Measurements from ENCODE around the gene EPOP. TPM values are rescaled to one million over a fixed set of nuclear protein-coding genes. Genes with fewer than 3 reads are reported as not detected.

EPOP gene
- total and polyA plus RNA-seq, 2 of the 8 experiments (the other 6 are each of a cell fraction or from before 2014, with no cell fraction given) = 1.5 to 3.3 TPM

DNA sequence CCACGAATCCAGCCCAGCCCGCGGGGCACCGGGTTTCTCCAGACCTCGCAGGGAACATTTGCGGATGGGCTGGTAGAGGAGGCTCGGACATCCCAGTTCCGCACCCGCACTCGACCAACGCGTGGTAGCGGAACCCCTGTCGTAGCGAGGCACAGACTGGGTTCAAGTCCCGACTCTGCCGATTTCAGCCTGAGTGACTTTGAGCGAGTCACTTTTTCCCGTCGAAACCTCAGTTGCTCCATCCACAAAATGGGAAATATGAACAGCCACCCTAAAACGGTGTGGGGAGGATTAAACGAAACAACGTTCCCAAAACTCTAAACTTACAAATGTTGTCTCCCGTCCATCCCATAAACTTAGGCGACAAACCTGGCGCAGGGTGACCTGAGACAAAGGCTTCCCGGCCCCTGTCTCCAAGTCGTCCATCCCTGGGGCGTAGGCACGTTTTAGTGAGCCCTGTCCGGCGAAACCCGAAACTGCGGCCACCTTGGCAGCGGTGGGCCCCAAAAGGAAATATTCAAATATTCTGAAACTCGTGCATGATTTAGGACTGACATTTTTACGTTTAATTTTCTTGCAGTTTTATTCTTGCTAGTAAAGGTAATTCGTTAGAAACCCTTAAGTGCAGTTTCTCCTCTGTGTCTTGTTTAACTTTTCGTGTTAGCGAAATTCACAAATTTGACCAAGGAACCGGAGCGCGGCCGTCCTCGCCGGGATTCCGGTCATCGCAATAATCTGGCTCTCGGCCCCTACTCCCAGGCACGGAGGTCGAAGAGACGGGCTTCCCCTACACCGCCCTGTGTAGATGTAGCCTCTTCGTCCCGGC lies 28.4 kb upstream of the EPOP start:
- Histone ChIP-seq H3K23me2 (ENCODE audit: low read depth, low read length) (peaks cover 28% of the 10 kb centered on the region), H3K9me3 (ENCODE audit: insufficient read depth in 2 of 2, low read depth in 1 of 2, low read length in 1 of 2) (no peaks in the 10 kb centered on the region), H3K14ac (ENCODE audit: insufficient read length) (no peak overlapping the region), H3K4me1 (replicated peaks in 1 of 4; ENCODE audit: control insufficient read depth in 3 of 4, insufficient read depth in 4 of 4, low read length in 3 of 4) (peaks cover 15 to 44% (median 32%) of the 10 kb centered on the region in 4 experiments), H3K4ac (replicated peaks; ENCODE audit: insufficient read length, low read depth, low read length) (no peak overlapping the region), H3K23ac (ENCODE audit: insufficient read length) (no peak overlapping the region), H2AFZ (ENCODE audit: low read length) (no peak overlapping the region), H2BK12ac (ENCODE audit: low read depth, low read length) (peak overlapping the region; percentile 53), H3K36me3 (ENCODE audit: control insufficient read depth in 2 of 4, insufficient read depth in 4 of 4, low read length in 3 of 4) (no peaks in the 10 kb centered on the region), H2BK5ac (ENCODE audit: low read depth, low read length) (0 out of 2 replicates have a peak overlapping the region, but pooled peaks have one; percentile 2), H3K4me2 (ENCODE audit: insufficient read depth in 1 of 2, low read depth in 2 of 2, low read length in 2 of 2) (peak overlapping the region; percentile 81 to 92), H3K79me1 (ENCODE audit: low read depth, low read length) (no peaks in the 10 kb centered on the region), H4K91ac (replicated peaks; ENCODE audit: insufficient read length, low read length) (no peak overlapping the region), H4K20me1 (replicated peaks in 1 of 2; ENCODE audit: control insufficient read depth in 1 of 2, insufficient read depth in 2 of 2, low read length in 2 of 2) (peaks cover 5 to 18% of the 10 kb centered on the region in 2 experiments), H3K9ac (replicated peaks in 1 of 4; ENCODE audit: extremely low read depth in 1 of 4, low read depth in 3 of 4, low read length in 3 of 4) (no peak overlapping the region), H3K27me3 (replicated peaks in 1 of 4; ENCODE audit: control insufficient read depth in 3 of 4, extremely low read depth in 1 of 4, insufficient read depth in 3 of 4, low read length in 3 of 4) (peaks cover 31 to 84% (median 75%) of the 10 kb centered on the region in 4 experiments), H3K4me3 (ENCODE audit: extremely low read depth in 1 of 4, insufficient read depth in 2 of 4, low read depth in 3 of 4, low read length in 4 of 4) (peak overlapping the region; percentile 26 to 76 (median 36); a peak in 7 of 8 replicates), H2BK15ac (ENCODE audit: low read length) (0 out of 2 replicates have a peak overlapping the region, but pooled peaks have one; percentile 4), H3K27ac (ENCODE audit: low read depth, low read length) (no peak overlapping the region), H3K79me2 (ENCODE audit: control insufficient read depth in 1 of 2, insufficient read depth in 2 of 2, low read length in 2 of 2) (no peaks in the 10 kb centered on the region), H3K56ac (replicated peaks; ENCODE audit: insufficient read length, low read depth, low read length) (no peak overlapping the region), H3K18ac (ENCODE audit: extremely low read depth, low read length) (peak overlapping the region; percentile 78), H2BK120ac (replicated peaks; ENCODE audit: low read depth, low read length) (no peak overlapping the region), H2BK20ac (ENCODE audit: low read length) (peak overlapping the region; percentile 43; the same call in 1 of the 2 replicates), H4K5ac (ENCODE audit: insufficient read length, low read depth, low read length) (no peak overlapping the region), H4K8ac (ENCODE audit: extremely low read depth, insufficient read depth, low read length) (peak overlapping the region; percentile 42), H2AK5ac (ENCODE audit: low read depth, low read length) (peak overlapping the region; percentile 75)
- no peak for FAIRE-seq
- POLR2A ChIA-PET (ENCODE audit: partially characterized antibody) = interaction anchor here (0.6 to 4.5 kb wide), 4 partner anchors 12 to 105 kb away, joined by 3 to 38 read pairs (median 6); no protein-coding TSS in a partner anchor
- CTCF ChIA-PET (ENCODE audit: partially characterized antibody) = interaction anchor here (0.6 to 1.5 kb wide), 4 partner anchors 11 to 230 kb away, joined by 3 to 5 read pairs (median 4); no protein-coding TSS in a partner anchor
- WGBS, 2 experiments (ENCODE audit: extremely low coverage in 1 of 2, insufficient coverage in 1 of 2, insufficient read length in 1 of 2, insufficient replicate concordance in 2 of 2, low coverage in 1 of 2, low lambda C conversion rate in 2 of 2, missing lambda C conversion rate in 1 of 2) = 6% methylated on average over 55 of the region's 55 CpGs; no CpG with 5 or more reads in 1 of the 2 experiments
- no peak for DNase-seq (ENCODE audit: low read depth in 1 of 2, low spot score in 2 of 2)
- no peak for TF ChIP-seq BRCA1 (IDR thresholded peaks at IDR 0.05; ENCODE audit: low read depth, low read length)
- peak; percentile 87 for TF ChIP-seq SUZ12 (IDR thresholded peaks at IDR 0.05; ENCODE audit: low read length)
- no peak for TF ChIP-seq KDM4A (IDR thresholded peaks at IDR 0.05; ENCODE audit: low read depth, low read length, severe bottlenecking)
- TF ChIP-seq CBX8 (IDR thresholded peaks at IDR 0.05; ENCODE audit: borderline replicate concordance, low read depth, low read length) = peak; percentile 30; the same call in 1 of the 2 replicates
- TF ChIP-seq NRF1 (IDR thresholded peaks at IDR 0.05; ENCODE audit: low read depth, low read length) = no peak
- no peak for TF ChIP-seq SIN3A (conservative IDR thresholded peaks at IDR 0.05 in 1 of 2, IDR thresholded peaks at IDR 0.05 in 1 of 2; ENCODE audit: low read depth in 1 of 2, low read length in 2 of 2)
- peak; percentile 72 for TF ChIP-seq EZH2 (IDR thresholded peaks at IDR 0.05; ENCODE audit: low read depth, low read length, severe bottlenecking)
- no peak for TF ChIP-seq TAF1 (IDR thresholded peaks at IDR 0.05; ENCODE audit: low read depth, low read length)
- peak; percentile 91 for TF ChIP-seq RNF2 (IDR thresholded peaks at IDR 0.05; ENCODE audit: borderline replicate concordance, low read depth, low read length, missing control alignments, poor library complexity, severe bottlenecking)
- no peak for TF ChIP-seq SRF (IDR thresholded peaks at IDR 0.05; ENCODE audit: low read depth, low read length)
